Psoas muscle (tissue), 8 donors: Measurements from ENCODE around the gene HPD. TPM values are rescaled to one million over a fixed set of nuclear protein-coding genes. Genes with fewer than 3 reads are reported as not detected.

ENCODE experiments used
- ATAC-seq, 4 donors: fragments of 200-7000 bp; cut with Tn5 transposase; one replicate each; pipeline ENCODE4 v1.9.1; 2020; ENCODE audit warnings: moderate library complexity in 3 of 4, mild to moderate bottlenecking in 2 of 4
- DNase-seq, 2 donors: peaks; one replicate each; pipeline ENCODE4 v3.0.0-alpha.2; 2020
- H3K27ac ChIP-seq: fragments of 200-600 bp; one replicate; pipeline ENCODE4 v1.8.0; 2022
- H3K27me3 ChIP-seq, 3 donors: fragments of 200-600 bp in 1 of 3; one replicate each; pipeline versions ENCODE4 v1.6.1 to v1.8.0; 2013 to 2022; ENCODE audit warnings: low read length in 2 of 3, mild to moderate bottlenecking in 2 of 3, moderate library complexity in 1 of 3; ENCODE audit not compliant: insufficient read depth in 3 of 3
- H3K36me3 ChIP-seq, 2 donors: fragments of 200-600 bp in 1 of 2; one replicate each; pipeline versions ENCODE4 v1.6.1 to v1.8.0; 2013 to 2022; ENCODE audit warnings: low read depth in 1 of 2, mild to moderate bottlenecking in 1 of 2, moderate library complexity in 1 of 2; ENCODE audit not compliant: insufficient read depth in 1 of 2
- H3K4me1 ChIP-seq: fragments of 200-600 bp; one replicate; pipeline ENCODE4 v1.8.0; 2022
- H3K4me3 ChIP-seq: fragments of 200-600 bp; one replicate; pipeline ENCODE4 v1.8.0; 2022; ENCODE audit warnings: mild to moderate bottlenecking
- H3K9me3 ChIP-seq: fragments of 200-600 bp; one replicate; pipeline ENCODE4 v1.8.0; 2022
- CTCF ChIP-seq: fragments of 200-600 bp; IDR thresholded peaks from one replicate; pipeline ENCODE4 v1.8.0; 2022; ENCODE audit warnings: antibody characterized with exemption
- WGBS, 3 donors: extraction: QIAGEN DNeasy Blood & Tissue Kit; methylation state at CpG; one replicate each; pipeline versions ENCODE4 v1.1.6 to v1.1.7; 2013; 5-methylcytosine and 5-hydroxymethylcytosine counted together
- intact Hi-C, 2 donors: fragments of 100-400 bp; cut with DNase I; formaldehyde crosslinking; loops; one replicate each; pipeline versions ENCODE4 v1.11.0 to v1.14.2; 2022
- polyA plus RNA-seq, 3 donors: library from polyadenylated mRNA; stranded (reverse); fragments of 200-250 nt; gene quantifications; one replicate each; pipeline ENCODE4 v1.2.3, GENCODE V29; 2013
- total RNA-seq, 4 donors: library from RNA; stranded (reverse); fragmentation: NEBNext Ultra II Directional in 2 of 4; extraction: Animal tissue kit (Norgen Biotek cat#: 25700) in 2 of 4; gene quantifications; one replicate each; pipeline versions ENCODE4 v1.2.1 to v1.2.4, GENCODE V29; 2021 to 2023
- donor health status: healthy with polysubstance abuse.
- donor health status: DM: no; HTN: no; CAD: no; lungs with moderate emphysema.
- donor health status: Bipolar disorder and iron deficiency.
- donor health status: healthy.
- donor health status: DM: yes; HTN: yes; CAD: no.
- donor health status: DM: no; HTN: no; CAD: no.
- donor health status: DM: no; HTN: no; CAD: no.
- donor health status: DM: yes; HTN: yes; CAD: no.

HPD gene
- total and polyA plus RNA-seq, 7 donors: 0.67 to 3.3 (median 1.6) TPM

- DNase-seq (peak; percentile 13 to 56), ATAC-seq (no peak)
- intact Hi-C loops: loop anchor here (5.0 kb wide), 1 partner anchor 33 kb away; no protein-coding TSS in a partner anchor
- peaks cover 54% of the 10 kb centered on the region for H3K4me1 ChIP-seq
- H3K27ac ChIP-seq: no peak overlapping the region
- no peak for TF ChIP-seq CTCF
- no peaks in the 10 kb centered on the region for H3K9me3 ChIP-seq
- H3K36me3 ChIP-seq: peaks cover 3 to 49% of the 10 kb centered on the region in 2 donors
- peak overlapping the region; percentile 78 for H3K4me3 ChIP-seq
- WGBS, 3 donors: 72 to 78% (median 75%) methylated on average over 33 of the region's 33 CpGs
- H3K27me3 ChIP-seq: no peaks in the 10 kb centered on the region
Observed at GRCh38 chr12:121810234-121810817, 48.3 kb downstream of the HPD start.

GRCh38 chr12:121809712-121810116 lies 48.9 kb downstream of the HPD start:
- 91 to 93% (median 93%) methylated on average over 27 of the region's 27 CpGs for WGBS, 3 donors
- H3K27me3 ChIP-seq: no peaks in the 10 kb centered on the region
- H3K36me3 ChIP-seq: peaks cover 3 to 43% of the 10 kb centered on the region in 2 donors
- no peak overlapping the region for H3K4me3 ChIP-seq
- no peaks in the 10 kb centered on the region for H3K9me3 ChIP-seq
- intact Hi-C loops: loop anchor here (5.0 kb wide), 1 partner anchor 32 kb away; no protein-coding TSS in a partner anchor
- H3K27ac ChIP-seq: no peak overlapping the region
- peaks cover 56% of the 10 kb centered on the region for H3K4me1 ChIP-seq
- ATAC-seq (no peak), DNase-seq (peak; percentile 16 to 51)
- no peak for TF ChIP-seq CTCF

- 74 to 87% (median 75%) methylated on average over 8 of the region's 8 CpGs for whole genome bisulfite sequencing, 3 donors
- intact Hi-C loops: no loop called here
- Histone ChIP-seq H3K36me3 (peaks cover 3 to 36% of the 10 kb centered on the region in 2 donors), H3K27me3 (no peaks in the 10 kb centered on the region), H3K4me3 (no peak overlapping the region), H3K4me1 (peaks cover 53% of the 10 kb centered on the region), H3K27ac (peak overlapping the region; percentile 16), H3K9me3 (no peaks in the 10 kb centered on the region)
- DNase-seq (peak in 1 of 2 donors; percentile 29), ATAC-seq (no peak)
- TF ChIP-seq CTCF: no peak
Observed at GRCh38 chr12:121808623-121809022, 50.0 kb downstream of the HPD start.

GRCh38 chr12:121807642-121808347 lies 50.9 kb downstream of the HPD start:
- 73 to 86% (median 81%) methylated on average over 14 of the region's 14 CpGs for WGBS, 3 donors
- H3K27me3 ChIP-seq: no peaks in the 10 kb centered on the region
- no peak for DNase-seq
- ATAC-seq: no peak
- H3K4me3 ChIP-seq: peak overlapping the region; percentile 86
- peaks cover 3 to 34% of the 10 kb centered on the region in 2 donors for H3K36me3 ChIP-seq
- H3K9me3 ChIP-seq: no peaks in the 10 kb centered on the region
- intact Hi-C loops: no loop called here
- no peak for TF ChIP-seq CTCF
- H3K4me1 ChIP-seq: peaks cover 45% of the 10 kb centered on the region
- no peak overlapping the region for H3K27ac ChIP-seq
